ENCODE measurements around the gene GRK3. TPM values are rescaled to one million over a fixed set of nuclear protein-coding genes. Genes with fewer than 3 reads are reported as not detected.
"Not testable (repeated sequence)": the region's sequence is repeated elsewhere in the genome, so short reads cannot be mapped to it uniquely, and the experiment has no call there.

GRK3 gene
- total RNA-seq: 10 to 100 TPM in 2 of 5 experiments, 1 to 10 TPM in 3; 5.6 to 44.8 (median 6.5) TPM
- polyA plus RNA-seq: 1 to 10 TPM in 1 of 2 donors, under 1 TPM in 1; 0.69 to 1.0 TPM
- total RNA-seq: 9.0 reads per million, percentile 34 among the genes with 10 or more reads in this experiment

DNA sequence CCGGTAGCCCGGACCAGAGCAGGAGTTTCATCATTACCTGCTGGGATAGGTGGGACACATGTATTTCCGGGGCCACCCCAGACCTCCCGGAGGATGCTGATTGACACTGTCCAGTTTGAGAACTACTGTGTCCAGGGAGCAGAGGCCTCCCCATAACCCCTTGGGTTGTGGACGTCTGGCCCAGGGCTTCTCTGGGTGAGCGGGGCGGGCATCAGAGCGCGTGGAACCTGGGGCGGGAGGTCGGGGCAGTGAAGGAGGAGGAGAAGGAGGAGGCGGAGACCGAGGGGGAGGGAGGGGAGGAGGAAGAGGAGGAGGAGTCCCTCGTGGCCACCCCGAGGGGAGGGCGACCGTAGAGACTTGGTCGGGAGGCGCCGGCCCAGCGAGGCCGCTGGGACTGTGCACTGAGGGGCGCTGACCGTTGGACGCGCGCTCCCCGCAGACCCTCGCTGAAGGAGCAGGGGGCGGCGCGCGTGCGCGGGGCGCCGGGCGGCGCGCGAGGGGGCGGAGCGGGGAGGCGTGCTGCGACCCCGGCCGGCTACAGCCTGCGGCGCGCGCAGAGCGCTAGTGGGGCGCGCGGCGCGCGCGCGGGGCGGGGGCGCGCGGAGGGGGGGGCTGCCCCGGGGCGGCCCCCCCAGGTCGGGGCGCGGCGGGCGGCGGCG, at the start of gene GRK3:
GRK3 (plus strand) TSS at position 356 of the 659 bp plus-strand sequence. CDS start 366 bp downstream, outside the sequence.
- Mint-ChIP-seq H3K4me3 (peak within 1 kb of the TSS; percentile 89 to 99 (median 96)), H3K9me3 (no peaks in the 10 kb centered on the region), H3K27me3 (peaks cover 0 to 20% (median 0%) of the 10 kb centered on the region in 5 donors), H3K36me3 (peaks cover 0 to 11% (median 0%) of the 10 kb centered on the region in 5 donors), H3K27ac (peak within 1 kb of the TSS; percentile 29 to 94 (median 79)), H3K4me1 (peaks cover 18 to 56% (median 38%) of the 10 kb centered on the region in 7 donors)
- H3K9me3 ChIP-seq (ENCODE audit: control insufficient read depth in 2 of 3, low read length in 3 of 3): no peaks in the 10 kb centered on the region
- DNase-seq (peak; percentile 30 to 73 (median 55)), ATAC-seq (peak; percentile 74)
- H3K27ac ChIP-seq (ENCODE audit: low read depth, low read length): peak within 1 kb of the TSS; percentile 55
- CTCF ChIA-PET: no interaction called here
- intact Hi-C loops (cut with micrococcal nuclease): loop anchor here (5.0 to 10.0 kb wide), 3 partner anchors 100 to 497 kb away; no protein-coding TSS in a partner anchor
- POLR2A ChIA-PET: interaction anchor here (0.5 kb wide), 1 partner anchor 35 kb away, joined by 3 read pairs; no protein-coding TSS in a partner anchor
- H3K4me1 ChIP-seq (ENCODE audit: control insufficient read depth in 2 of 2, insufficient read depth in 2 of 2, low read length in 2 of 2): peaks cover 4 to 11% of the 10 kb centered on the region in 2 donors
- peaks cover 0 to 2% (median 0%) of the 10 kb centered on the region in 3 experiments for H3K36me3 ChIP-seq (ENCODE audit: control insufficient read depth in 2 of 3, insufficient read depth in 3 of 3, low read length in 3 of 3)
- peak within 1 kb of the TSS; percentile 57 for H3K4me3 ChIP-seq (ENCODE audit: low read length)
- no peaks in the 10 kb centered on the region for H3K27me3 ChIP-seq (ENCODE audit: control insufficient read depth in 2 of 2, insufficient read depth in 2 of 2, low read length in 2 of 2)

DNA sequence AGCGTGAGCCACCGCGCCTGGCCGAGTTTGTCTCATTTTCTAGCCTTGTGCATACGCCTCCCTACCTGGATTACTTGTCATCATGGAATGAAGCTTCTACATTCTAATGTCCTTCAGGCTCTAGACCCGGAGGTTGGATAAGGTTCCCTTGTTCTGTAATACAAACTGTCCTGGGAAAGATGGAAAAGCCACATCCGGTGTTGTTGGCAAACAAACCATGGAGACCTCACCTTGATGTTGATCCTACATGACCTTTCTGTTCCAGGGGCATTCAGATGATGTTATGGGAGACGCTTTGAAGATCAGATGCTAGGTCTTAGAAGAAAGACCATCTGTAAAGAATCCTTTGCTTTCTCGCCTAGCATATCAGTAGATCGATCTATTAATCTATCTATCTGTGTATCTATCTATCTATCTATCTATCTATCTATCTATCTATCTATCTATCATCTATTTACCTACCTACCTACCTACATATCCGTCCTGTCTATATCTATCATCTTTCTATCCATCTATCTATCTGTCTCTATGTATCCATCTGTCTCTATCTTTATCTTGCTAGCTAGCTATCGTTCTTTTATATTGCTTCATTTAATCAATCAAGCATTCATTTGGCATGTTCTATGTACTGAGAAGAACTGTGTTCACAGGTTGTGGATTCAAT, 46.3 kb upstream of the GRK3 start:
- ChIA-PET POLR2A (no interaction called here), CTCF (no interaction called here)
- H3K9me3 Mint-ChIP-seq: peaks cover 0 to 14% (median 6%) of the 10 kb centered on the region in 11 donors
- Histone ChIP-seq H3K36me3 (ENCODE audit: control insufficient read depth in 2 of 3, insufficient read depth in 3 of 3, low read length in 3 of 3) (no peaks in the 10 kb centered on the region), H3K4me3 (ENCODE audit: low read length) (no peak overlapping the region), H3K4me1 (ENCODE audit: control insufficient read depth in 2 of 2, insufficient read depth in 2 of 2, low read length in 2 of 2) (no peaks in the 10 kb centered on the region), H3K27me3 (ENCODE audit: control insufficient read depth in 2 of 2, insufficient read depth in 2 of 2, low read length in 2 of 2) (no peaks in the 10 kb centered on the region), H3K27ac (ENCODE audit: low read depth, low read length) (no peak overlapping the region), H3K9me3 (ENCODE audit: control insufficient read depth in 2 of 3, low read length in 3 of 3) (no peaks in the 10 kb centered on the region)
- intact Hi-C loops (cut with micrococcal nuclease): no loop called here
- H3K4me1 Mint-ChIP-seq: peaks cover 0 to under 1% (median 0%) of the 10 kb centered on the region in 7 donors
- no peak for DNase-seq
- H3K27ac Mint-ChIP-seq: peak overlapping the region in 1 of 9 donors; percentile 6
- H3K36me3 Mint-ChIP-seq: peaks cover 4 to 32% (median 24%) of the 10 kb centered on the region in 5 donors
- peaks cover 0 to 8% (median 0%) of the 10 kb centered on the region in 5 donors for H3K27me3 Mint-ChIP-seq
- no peak for ATAC-seq
- no peak overlapping the region for H3K4me3 Mint-ChIP-seq

DNA sequence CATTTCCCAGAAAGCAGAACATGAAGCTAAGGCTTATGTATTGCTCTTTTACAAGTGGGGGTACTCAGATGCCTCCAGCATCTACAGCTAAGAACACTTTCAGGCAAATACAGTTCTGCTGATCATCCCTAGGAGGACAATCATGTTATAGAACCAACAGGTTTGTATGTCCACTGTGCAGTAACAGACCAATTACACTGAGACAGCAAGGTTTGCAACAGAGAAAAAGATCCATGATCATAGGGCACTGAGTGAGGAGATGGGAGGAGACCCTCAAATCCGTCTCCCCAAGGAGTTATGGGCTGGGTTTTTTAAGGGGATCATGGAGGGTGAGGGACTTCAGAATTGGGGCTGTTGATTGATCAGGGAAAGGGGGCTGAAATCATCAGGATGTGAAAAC, 39.1 kb upstream of the GRK3 start:
- H3K4me1 Mint-ChIP-seq: no peaks in the 10 kb centered on the region
- no peak overlapping the region for H3K27ac Mint-ChIP-seq
- ChIA-PET CTCF (no interaction called here), POLR2A (no interaction called here)
- DNase-seq: no peak
- Histone ChIP-seq H3K4me3 (ENCODE audit: low read length) (no peak overlapping the region), H3K27me3 (ENCODE audit: control insufficient read depth in 2 of 2, insufficient read depth in 2 of 2, low read length in 2 of 2) (no peaks in the 10 kb centered on the region), H3K36me3 (ENCODE audit: control insufficient read depth in 2 of 3, insufficient read depth in 3 of 3, low read length in 3 of 3) (no peaks in the 10 kb centered on the region), H3K9me3 (ENCODE audit: control insufficient read depth in 2 of 3, low read length in 3 of 3) (peaks cover 0 to 3% (median 0%) of the 10 kb centered on the region in 3 experiments), H3K4me1 (ENCODE audit: control insufficient read depth in 2 of 2, insufficient read depth in 2 of 2, low read length in 2 of 2) (no peaks in the 10 kb centered on the region), H3K27ac (ENCODE audit: low read depth, low read length) (no peak overlapping the region)
- peaks cover 23 to 41% (median 34%) of the 10 kb centered on the region in 5 donors for H3K36me3 Mint-ChIP-seq
- H3K9me3 Mint-ChIP-seq: peaks cover 4 to 36% (median 15%) of the 10 kb centered on the region in 11 donors
- H3K4me3 Mint-ChIP-seq: no peak overlapping the region
- ATAC-seq: no peak
- H3K27me3 Mint-ChIP-seq: peaks cover 0 to 20% (median 2%) of the 10 kb centered on the region in 5 donors
- intact Hi-C loops (cut with micrococcal nuclease): no loop called here

DNA sequence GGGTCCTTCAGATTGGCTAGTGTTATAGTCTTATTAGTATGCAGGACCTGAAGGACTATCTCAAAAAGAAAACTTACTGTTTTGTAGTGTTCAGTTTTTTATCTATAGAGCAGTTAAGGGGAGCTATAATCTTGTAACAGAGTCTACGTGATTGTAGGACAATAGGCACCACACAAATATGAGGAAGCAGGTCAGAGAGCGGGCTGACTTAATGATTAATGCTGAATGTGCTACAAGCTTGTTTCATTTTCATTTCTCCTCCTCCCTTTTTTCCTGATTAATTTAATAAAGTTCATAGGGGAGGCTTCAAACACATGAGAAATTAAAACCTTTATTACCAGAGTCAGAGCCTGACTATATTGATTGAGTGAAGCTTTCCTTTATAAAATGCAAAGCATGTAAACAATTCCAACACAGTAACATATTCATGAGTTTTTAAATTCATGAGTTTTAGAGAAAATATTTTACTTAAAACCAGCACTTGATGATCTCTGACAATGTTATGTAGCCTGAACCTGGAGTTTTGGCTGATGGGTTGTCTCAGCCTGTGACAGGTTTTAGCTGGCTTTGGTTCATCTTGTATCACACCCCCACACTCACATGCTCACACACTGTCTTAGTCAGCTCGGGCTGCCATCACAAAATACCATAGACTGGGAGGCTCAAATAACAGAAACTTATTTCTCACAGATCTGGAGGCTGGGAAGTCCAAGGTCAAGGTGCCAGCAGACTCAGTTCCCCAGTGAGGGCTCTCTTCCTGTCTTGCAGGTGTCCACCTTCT, 38.5 kb upstream of the GRK3 start:
- H3K4me3 Mint-ChIP-seq; ATAC-seq; CTCF ChIA-PET; H3K4me1 ChIP-seq (ENCODE audit: control insufficient read depth in 2 of 2, insufficient read depth in 2 of 2, low read length in 2 of 2); H3K4me3 ChIP-seq (ENCODE audit: low read length); H3K36me3 ChIP-seq (ENCODE audit: control insufficient read depth in 2 of 3, insufficient read depth in 3 of 3, low read length in 3 of 3); intact Hi-C loops (cut with micrococcal nuclease); H3K9me3 ChIP-seq (ENCODE audit: control insufficient read depth in 2 of 3, low read length in 3 of 3); H3K4me1 Mint-ChIP-seq; DNase-seq; H3K27ac Mint-ChIP-seq; H3K27me3 ChIP-seq (ENCODE audit: control insufficient read depth in 2 of 2, insufficient read depth in 2 of 2, low read length in 2 of 2); H3K27ac ChIP-seq (ENCODE audit: low read depth, low read length); POLR2A ChIA-PET: not testable (repeated sequence)
- Mint-ChIP-seq H3K9me3 (peaks cover 4 to 36% (median 17%) of the 10 kb centered on the region in 11 donors), H3K27me3 (peaks cover 0 to 25% (median 7%) of the 10 kb centered on the region in 5 donors), H3K36me3 (peaks cover 23 to 39% (median 35%) of the 10 kb centered on the region in 5 donors)

DNA sequence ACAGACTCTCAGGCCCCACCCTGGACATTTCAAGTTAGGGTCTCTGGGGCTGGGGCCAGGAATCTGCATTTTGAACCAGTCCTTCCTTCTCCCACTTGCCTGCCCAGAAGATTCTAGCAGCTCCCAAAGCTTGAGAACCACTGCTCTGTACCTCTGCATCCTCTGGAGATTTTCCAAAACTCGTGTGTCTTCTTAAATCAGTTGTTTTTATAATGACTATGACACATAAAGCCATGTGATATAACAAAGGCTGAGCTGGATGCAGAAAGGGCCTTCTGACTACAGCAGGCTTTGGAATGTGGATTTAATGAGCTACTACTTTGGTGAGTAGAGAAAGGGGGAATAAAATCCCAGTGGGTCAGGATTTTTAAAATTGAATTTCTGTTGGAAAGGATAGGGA, 37.5 kb upstream of the GRK3 start:
- H3K36me3 ChIP-seq (ENCODE audit: control insufficient read depth in 2 of 3, insufficient read depth in 3 of 3, low read length in 3 of 3); H3K27ac Mint-ChIP-seq; H3K9me3 ChIP-seq (ENCODE audit: control insufficient read depth in 2 of 3, low read length in 3 of 3); H3K4me3 Mint-ChIP-seq; H3K4me3 ChIP-seq (ENCODE audit: low read length); H3K4me1 ChIP-seq (ENCODE audit: control insufficient read depth in 2 of 2, insufficient read depth in 2 of 2, low read length in 2 of 2); DNase-seq; H3K27ac ChIP-seq (ENCODE audit: low read depth, low read length); ATAC-seq; H3K4me1 Mint-ChIP-seq; CTCF ChIA-PET; H3K27me3 ChIP-seq (ENCODE audit: control insufficient read depth in 2 of 2, insufficient read depth in 2 of 2, low read length in 2 of 2); POLR2A ChIA-PET; intact Hi-C loops (cut with micrococcal nuclease): not testable (repeated sequence)
- Mint-ChIP-seq H3K9me3 (peaks cover 4 to 30% (median 13%) of the 10 kb centered on the region in 11 donors), H3K27me3 (peaks cover 0 to 29% (median 9%) of the 10 kb centered on the region in 5 donors), H3K36me3 (peaks cover 19 to 36% (median 27%) of the 10 kb centered on the region in 5 donors)

DNA sequence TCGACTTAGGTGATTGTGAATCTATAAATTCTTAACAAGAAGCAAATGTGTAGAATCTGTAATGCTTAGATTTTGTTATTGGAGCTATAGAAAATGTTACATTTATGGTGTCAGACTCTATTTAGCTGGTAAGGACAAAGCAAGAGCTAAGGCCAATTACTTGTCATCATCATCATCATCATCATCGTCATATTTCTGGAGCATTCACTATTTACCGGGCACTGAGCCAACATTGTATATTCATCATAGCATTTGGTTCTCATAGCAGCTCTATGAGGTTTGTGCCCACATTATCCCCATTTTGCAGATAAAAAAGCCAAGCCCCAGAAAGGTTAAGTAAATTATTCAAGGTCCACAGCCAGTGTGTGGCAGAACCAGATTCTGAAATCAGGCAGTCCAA, 36.4 kb upstream of the GRK3 start:
- H3K27me3 ChIP-seq (ENCODE audit: control insufficient read depth in 2 of 2, insufficient read depth in 2 of 2, low read length in 2 of 2); POLR2A ChIA-PET; DNase-seq; H3K4me1 Mint-ChIP-seq; CTCF ChIA-PET; H3K36me3 ChIP-seq (ENCODE audit: control insufficient read depth in 2 of 3, insufficient read depth in 3 of 3, low read length in 3 of 3); H3K4me3 ChIP-seq (ENCODE audit: low read length); intact Hi-C loops (cut with micrococcal nuclease); H3K27ac ChIP-seq (ENCODE audit: low read depth, low read length); H3K4me3 Mint-ChIP-seq; ATAC-seq; H3K9me3 ChIP-seq (ENCODE audit: control insufficient read depth in 2 of 3, low read length in 3 of 3); H3K27ac Mint-ChIP-seq; H3K4me1 ChIP-seq (ENCODE audit: control insufficient read depth in 2 of 2, insufficient read depth in 2 of 2, low read length in 2 of 2): not testable (repeated sequence)
- Mint-ChIP-seq H3K36me3 (peaks cover 19 to 30% (median 21%) of the 10 kb centered on the region in 5 donors), H3K9me3 (peaks cover 4 to 24% (median 13%) of the 10 kb centered on the region in 11 donors), H3K27me3 (peaks cover 0 to 26% (median 9%) of the 10 kb centered on the region in 5 donors)
